Osteocyte (in vitro differentiated cells): Measurements from ENCODE around the gene DOP1B. TPM values are rescaled to one million over a fixed set of nuclear protein-coding genes. Genes with fewer than 3 reads are reported as not detected.

Experiments used
- DNase-seq: peaks from one replicate; pipeline ENCODE4 v3.0.0; 2021; ENCODE audit warnings: mixed read lengths; ENCODE audit not compliant: unreplicated experiment; ENCODE audit errors: extremely low spot score
- H3K27ac Mint-ChIP-seq: one replicate; pipeline ENCODE4 v1.8.0; 2021; ENCODE audit warnings: mild to moderate bottlenecking, mixed read lengths; ENCODE audit not compliant: unreplicated experiment
- H3K27me3 Mint-ChIP-seq: one replicate; pipeline ENCODE4 v1.8.0; 2021; ENCODE audit warnings: mixed read lengths; ENCODE audit not compliant: unreplicated experiment
- H3K36me3 Mint-ChIP-seq: one replicate; pipeline ENCODE4 v1.8.0; 2021; ENCODE audit warnings: mixed read lengths; ENCODE audit not compliant: unreplicated experiment
- H3K4me1 Mint-ChIP-seq: one replicate; pipeline ENCODE4 v1.8.0; 2021; ENCODE audit warnings: mixed read lengths; ENCODE audit not compliant: unreplicated experiment
- H3K4me3 Mint-ChIP-seq: one replicate; pipeline ENCODE4 v1.8.0; 2021; ENCODE audit warnings: mild to moderate bottlenecking, moderate library complexity, mixed read lengths; ENCODE audit not compliant: unreplicated experiment
- H3K9me3 Mint-ChIP-seq: one replicate; pipeline ENCODE4 v1.8.0; 2021; ENCODE audit warnings: mixed read lengths; ENCODE audit not compliant: unreplicated experiment
- total RNA-seq: library from RNA; stranded (reverse); gene quantifications from 2 replicates; pipeline ENCODE4 v1.2.1, GENCODE V29; 2021
- TF ChIP-seq, protein P1 (sequence below): fragments of 200-600 bp; sonication (generic); IDR thresholded peaks from 2 replicates; pipeline ENCODE4 v1.5.0; 2021; ENCODE audit warnings: antibody characterized with exemption, mild to moderate bottlenecking, moderate library complexity

The DOP1B gene
- total RNA-seq, 1 donor from 2014 or later = 14.3 TPM

DNA sequence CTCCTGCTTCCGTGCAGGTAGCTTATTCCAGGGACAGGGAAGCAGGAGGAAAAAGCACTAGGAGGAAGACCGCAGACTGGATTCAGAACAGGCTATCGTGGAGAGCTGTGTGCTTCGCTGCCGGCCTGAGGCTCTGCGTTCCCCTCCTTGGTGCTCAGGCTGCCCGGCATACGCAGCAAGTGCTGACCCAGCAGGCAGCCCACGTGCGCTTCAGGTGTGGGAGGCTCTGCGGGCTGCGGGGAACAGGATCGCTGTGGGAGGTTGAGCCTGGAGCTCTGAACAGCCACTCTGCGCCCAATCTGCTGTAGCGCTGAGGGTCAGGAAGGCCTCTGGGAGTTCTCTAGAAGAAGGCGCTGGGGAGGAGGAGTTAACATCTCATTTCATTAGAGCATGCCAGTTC lies 27.9 kb downstream of the DOP1B start:
- TF ChIP-seq, protein P1, sequence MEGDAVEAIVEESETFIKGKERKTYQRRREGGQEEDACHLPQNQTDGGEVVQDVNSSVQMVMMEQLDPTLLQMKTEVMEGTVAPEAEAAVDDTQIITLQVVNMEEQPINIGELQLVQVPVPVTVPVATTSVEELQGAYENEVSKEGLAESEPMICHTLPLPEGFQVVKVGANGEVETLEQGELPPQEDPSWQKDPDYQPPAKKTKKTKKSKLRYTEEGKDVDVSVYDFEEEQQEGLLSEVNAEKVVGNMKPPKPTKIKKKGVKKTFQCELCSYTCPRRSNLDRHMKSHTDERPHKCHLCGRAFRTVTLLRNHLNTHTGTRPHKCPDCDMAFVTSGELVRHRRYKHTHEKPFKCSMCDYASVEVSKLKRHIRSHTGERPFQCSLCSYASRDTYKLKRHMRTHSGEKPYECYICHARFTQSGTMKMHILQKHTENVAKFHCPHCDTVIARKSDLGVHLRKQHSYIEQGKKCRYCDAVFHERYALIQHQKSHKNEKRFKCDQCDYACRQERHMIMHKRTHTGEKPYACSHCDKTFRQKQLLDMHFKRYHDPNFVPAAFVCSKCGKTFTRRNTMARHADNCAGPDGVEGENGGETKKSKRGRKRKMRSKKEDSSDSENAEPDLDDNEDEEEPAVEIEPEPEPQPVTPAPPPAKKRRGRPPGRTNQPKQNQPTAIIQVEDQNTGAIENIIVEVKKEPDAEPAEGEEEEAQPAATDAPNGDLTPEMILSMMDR = no peak
- H3K27me3 Mint-ChIP-seq = no peaks in the 10 kb centered on the region
- peaks cover 3% of the 10 kb centered on the region for H3K36me3 Mint-ChIP-seq
- H3K4me3 Mint-ChIP-seq = no peak overlapping the region
- DNase-seq = no peak
- H3K27ac Mint-ChIP-seq = no peak overlapping the region
- H3K4me1 Mint-ChIP-seq = peaks cover 18% of the 10 kb centered on the region
- H3K9me3 Mint-ChIP-seq = no peaks in the 10 kb centered on the region

DNA sequence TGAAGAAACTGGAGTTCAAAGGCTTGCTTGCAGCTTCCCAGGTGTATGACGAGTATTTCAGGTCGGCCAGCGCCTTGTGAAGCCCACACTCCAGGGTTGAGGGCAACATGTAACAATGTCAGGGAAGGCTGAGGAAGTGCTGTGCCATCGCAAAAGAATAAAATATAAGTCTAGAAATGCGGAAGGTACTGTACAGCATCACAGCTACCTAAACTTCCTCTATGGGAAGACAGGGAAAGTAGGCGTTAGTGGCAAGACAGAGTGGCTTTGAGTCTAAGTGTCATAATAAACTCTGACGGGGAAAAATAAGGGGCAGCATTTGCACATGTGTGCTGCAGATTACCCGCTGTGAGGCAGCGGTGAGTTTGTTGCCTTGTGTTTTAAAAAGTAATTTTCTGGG lies 28.9 kb downstream of the DOP1B start:
- TF ChIP-seq, protein P1 = no peak
- DNase-seq = no peak
- H3K27me3 Mint-ChIP-seq = no peaks in the 10 kb centered on the region

DNA sequence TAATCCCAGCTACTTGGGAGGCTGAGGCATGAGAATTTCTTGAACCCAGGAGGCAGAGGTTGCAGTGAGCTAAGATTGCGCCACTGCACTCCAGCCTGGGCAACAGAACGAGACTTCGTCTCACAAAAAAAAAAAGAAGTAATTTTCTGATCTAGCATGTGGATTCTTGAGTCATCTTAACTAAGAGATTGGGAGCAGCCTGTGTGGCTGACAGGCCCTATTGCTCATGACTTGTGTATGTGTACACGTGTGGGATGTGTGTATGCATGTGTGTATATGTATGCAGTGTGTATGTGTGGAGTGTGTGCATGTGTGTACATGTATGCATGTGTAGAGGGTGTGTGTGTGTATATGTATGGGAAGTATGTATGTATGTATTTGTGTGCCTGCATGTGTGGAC lies 29.5 kb downstream of the DOP1B start:
- no peaks in the 10 kb centered on the region for H3K27me3 Mint-ChIP-seq
- TF ChIP-seq, protein P1 = no peak

More for the DNA sequence above, 28.9 kb downstream of the DOP1B start:
- H3K9me3 Mint-ChIP-seq = no peaks in the 10 kb centered on the region
- no peak overlapping the region for H3K4me3 Mint-ChIP-seq
- H3K27ac Mint-ChIP-seq = no peak overlapping the region
- peaks cover 3% of the 10 kb centered on the region for H3K36me3 Mint-ChIP-seq
- H3K4me1 Mint-ChIP-seq = peaks cover 18% of the 10 kb centered on the region

DNA sequence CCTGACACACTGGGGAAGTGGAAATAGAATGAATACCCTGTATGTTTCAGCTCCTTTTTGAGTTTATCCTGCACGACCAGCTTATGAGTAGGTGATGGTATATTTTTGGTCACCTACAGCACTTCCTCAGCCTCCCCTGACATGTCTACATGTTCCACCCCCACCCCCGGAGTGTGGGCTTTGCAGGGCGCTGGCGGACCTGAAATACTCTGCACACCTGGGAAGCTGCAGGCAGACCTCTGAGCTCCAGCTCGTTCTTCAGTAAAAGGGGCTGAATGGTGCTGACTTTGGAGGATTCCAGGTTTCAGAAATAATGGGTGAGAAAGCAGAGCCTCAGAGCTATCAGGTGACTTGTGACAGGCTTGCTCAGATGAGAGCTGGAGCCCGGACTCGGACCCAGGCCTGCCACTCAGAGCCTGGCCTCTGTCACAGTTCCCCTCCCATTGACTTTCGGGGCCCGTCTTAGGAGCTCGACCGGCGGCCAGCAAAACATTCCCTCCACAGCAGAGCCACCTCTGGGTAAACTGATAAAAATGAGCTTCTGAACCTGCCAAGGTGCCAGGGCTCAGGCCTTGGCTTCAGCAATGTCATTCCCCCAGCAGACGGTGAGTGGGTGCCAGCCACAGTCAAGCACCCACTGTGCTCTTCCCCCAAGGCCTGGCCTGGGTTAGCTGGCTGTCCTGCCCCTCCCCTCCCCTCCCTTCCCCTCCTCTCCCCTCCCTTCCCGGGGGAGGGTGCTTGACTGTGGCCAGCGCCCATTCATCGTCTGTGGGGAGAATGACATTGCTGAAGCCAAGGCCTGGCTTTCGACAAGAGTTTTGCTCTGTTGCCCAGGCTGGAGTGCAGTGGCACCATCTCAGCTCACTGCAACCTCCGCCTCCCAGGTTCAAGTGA lies 30.1 kb downstream of the DOP1B start:
- TF ChIP-seq, protein P1 = no peak
- Mint-ChIP-seq H3K4me1 (peaks cover 18% of the 10 kb centered on the region), H3K36me3 (peaks cover 3% of the 10 kb centered on the region), H3K9me3 (no peaks in the 10 kb centered on the region), H3K27ac (no peak overlapping the region), H3K4me3 (no peak overlapping the region), H3K27me3 (no peaks in the 10 kb centered on the region)
- DNase-seq = no peak

More for the DNA sequence above, 29.5 kb downstream of the DOP1B start:
- DNase-seq = no peak
- Mint-ChIP-seq H3K36me3 (peaks cover 3% of the 10 kb centered on the region), H3K9me3 (no peaks in the 10 kb centered on the region), H3K4me3 (no peak overlapping the region), H3K27ac (no peak overlapping the region), H3K4me1 (peaks cover 18% of the 10 kb centered on the region)

DNA sequence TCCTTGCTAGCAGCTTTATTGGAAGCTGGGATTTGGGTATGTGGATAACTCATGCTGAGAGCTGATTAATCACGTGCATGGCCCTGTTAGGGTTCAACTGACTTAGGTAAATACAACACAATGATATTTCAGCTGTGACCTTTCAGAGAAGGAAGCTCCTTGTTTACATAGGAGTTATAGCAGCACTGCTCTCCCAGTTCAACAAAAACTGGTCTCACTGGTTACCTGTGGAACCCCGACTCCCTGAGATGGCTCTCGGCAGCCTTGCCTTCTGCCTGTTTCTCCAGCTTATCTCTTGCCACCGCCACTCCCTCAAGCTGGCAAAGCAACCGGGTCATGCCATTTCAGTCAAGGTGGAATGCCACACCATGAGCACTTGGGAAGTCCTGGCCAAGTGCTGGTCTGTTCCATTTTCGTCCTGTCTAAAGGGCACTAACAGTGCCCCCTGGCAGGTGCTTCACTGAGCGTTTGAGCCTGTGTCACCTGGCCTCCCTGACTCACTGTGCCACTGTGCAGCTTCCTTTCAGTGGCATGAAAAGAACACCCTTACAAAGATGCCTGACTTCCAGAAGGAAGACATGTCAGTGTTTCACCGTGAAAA lies 31.6 kb downstream of the DOP1B start:
- no peaks in the 10 kb centered on the region for H3K27me3 Mint-ChIP-seq
- no peak for DNase-seq

More for the DNA sequence above, 31.6 kb downstream of the DOP1B start:
- Mint-ChIP-seq H3K9me3 (no peaks in the 10 kb centered on the region), H3K36me3 (peaks cover 3% of the 10 kb centered on the region), H3K4me1 (peaks cover 18% of the 10 kb centered on the region), H3K4me3 (no peak overlapping the region), H3K27ac (no peak overlapping the region)
- TF ChIP-seq, protein P1 = no peak
